Measurements from ENCODE around the gene SLC66A2.

- TF ChIP-seq EP300 (IDR thresholded peaks at IDR 0.05; ENCODE audit: borderline replicate concordance) (no peak), TEAD4 (IDR thresholded peaks at IDR 0.05) (no peak), EGR1 (IDR thresholded peaks at IDR 0.05) (no peak), FOXM1 (IDR thresholded peaks at IDR 0.05; ENCODE audit: borderline replicate concordance, low read depth) (no peak), REST (IDR thresholded peaks at IDR 0.05; ENCODE audit: low read depth) (no peak), CEBPB (IDR thresholded peaks at IDR 0.05) (no peak), RAD21 (IDR thresholded peaks at IDR 0.05; ENCODE audit: low read depth) (no peak), TAF1 (IDR thresholded peaks at IDR 0.05; ENCODE audit: low read depth) (no peak), MAX (IDR thresholded peaks at IDR 0.05) (no peak), YY1 (IDR thresholded peaks at IDR 0.05; ENCODE audit: low read depth) (no peak), CREB1 (IDR thresholded peaks at IDR 0.05; ENCODE audit: low read depth) (no peak), TCF12 (IDR thresholded peaks at IDR 0.05; ENCODE audit: low read depth) (no peak), ZBTB7A (IDR thresholded peaks at IDR 0.05; ENCODE audit: low read depth) (no peak)
These were observed 39.8 kb downstream of the SLC66A2 start for GRCh38 chr18:79911344-79912270.
